ENCODE measurements around the gene BUB3. TPM values are rescaled to one million over a fixed set of nuclear protein-coding genes. Genes with fewer than 3 reads are reported as not detected.
A peak's percentile ranks its signal among the peaks of the same experiment; 100 is the strongest.

The BUB3 gene
- total RNA-seq, 2 donors from 2014 or later, result 77.6 to 112 TPM

- no peak for TF ChIP-seq CTCF (IDR thresholded peaks at IDR 0.05)
- Histone ChIP-seq H3K27ac (no peak overlapping the region), H3K9ac (ENCODE audit: low read depth in 2 of 2, low read length in 2 of 2) (no peak overlapping the region), H3K4me1 (peaks cover 26% of the 10 kb centered on the region), H3K9me3 (no peaks in the 10 kb centered on the region), H3K27me3 (peaks cover 99% of the 10 kb centered on the region), H3K36me3 (no peaks in the 10 kb centered on the region), H3K4me3 (no peak overlapping the region)
- DNase-seq, result no peak
- intact Hi-C loops (cut with DNase I), result no loop called here
These were observed 7.1 kb upstream of the BUB3 start for GRCh38 chr10:123146894-123147634.

GRCh38 chr10:123147635-123148413, 6.4 kb upstream of the BUB3 start, which contains the start of gene HMX2:
TSS of gene HMX2 (plus strand) at chr10:123148136. CDS start at chr10:123148379, 243 bp downstream.
- TF ChIP-seq CTCF (IDR thresholded peaks at IDR 0.05), result no peak
- Histone ChIP-seq H3K9ac (ENCODE audit: low read depth in 2 of 2, low read length in 2 of 2) (no peak within 1 kb of the TSS), H3K4me3 (peak within 1 kb of the TSS; percentile 5), H3K9me3 (no peaks in the 10 kb centered on the region), H3K27ac (no peak within 1 kb of the TSS), H3K36me3 (no peaks in the 10 kb centered on the region), H3K27me3 (peaks cover 93% of the 10 kb centered on the region), H3K4me1 (peaks cover 26% of the 10 kb centered on the region)
- DNase-seq, result no peak
- intact Hi-C loops (cut with DNase I), result no loop called here

- no peak overlapping the region for H3K27ac ChIP-seq
- H3K27me3 ChIP-seq, result peaks cover 85% of the 10 kb centered on the region
- TF ChIP-seq CTCF (IDR thresholded peaks at IDR 0.05), result no peak
- H3K36me3 ChIP-seq, result no peaks in the 10 kb centered on the region
- no peak overlapping the region for H3K9ac ChIP-seq (ENCODE audit: low read depth in 2 of 2, low read length in 2 of 2)
- peaks cover 26% of the 10 kb centered on the region for H3K4me1 ChIP-seq
- DNase-seq, result no peak
- intact Hi-C loops (cut with DNase I), result no loop called here
- no peaks in the 10 kb centered on the region for H3K9me3 ChIP-seq
- peak overlapping the region; percentile 5 for H3K4me3 ChIP-seq
These were observed 5.6 kb upstream of the BUB3 start for GRCh38 chr10:123148414-123149161.

- H3K9ac ChIP-seq (ENCODE audit: low read depth in 2 of 2, low read length in 2 of 2), result no peak overlapping the region
- no peak for TF ChIP-seq CTCF (IDR thresholded peaks at IDR 0.05)
- H3K4me3 ChIP-seq, result peak overlapping the region; percentile 35
- peaks cover 80% of the 10 kb centered on the region for H3K27me3 ChIP-seq
- peaks cover 26% of the 10 kb centered on the region for H3K4me1 ChIP-seq
- intact Hi-C loops (cut with DNase I), result no loop called here
- no peak for DNase-seq
- no peaks in the 10 kb centered on the region for H3K36me3 ChIP-seq
- H3K27ac ChIP-seq, result no peak overlapping the region
- no peaks in the 10 kb centered on the region for H3K9me3 ChIP-seq
These were observed 5.0 kb upstream of the BUB3 start for GRCh38 chr10:123149162-123149567.

GRCh38 chr10:123149568-123150270, 4.5 kb upstream of the BUB3 start:
- Histone ChIP-seq H3K4me1 (peaks cover 26% of the 10 kb centered on the region), H3K27me3 (peaks cover 75% of the 10 kb centered on the region), H3K9me3 (no peaks in the 10 kb centered on the region), H3K27ac (no peak overlapping the region), H3K36me3 (no peaks in the 10 kb centered on the region), H3K4me3 (peak overlapping the region; percentile 35), H3K9ac (ENCODE audit: low read depth in 2 of 2, low read length in 2 of 2) (peak overlapping the region in 1 of 2 donors; percentile 19)
- intact Hi-C loops (cut with DNase I), result loop anchor here (10.0 kb wide), 1 partner anchor 165 kb away; the partner anchor contains the start of gene PSTK
- TF ChIP-seq CTCF (IDR thresholded peaks at IDR 0.05), result no peak
- peak; percentile 19 for DNase-seq

Measured in colonic mucosa (tissue), 4 donors.